GM12875 (cell line): Measurements from ENCODE around the gene MIF.
"Not testable (repeated sequence)": the region's sequence is repeated elsewhere in the genome, so short reads cannot be mapped to it uniquely, and the experiment has no call there.

Experiments used
- H3K4me3 ChIP-seq: one replicate; pipeline ENCODE4 v1.5.1; 2011; ENCODE audit warnings: low read depth, low read length, control low read depth
- CTCF ChIP-seq: IDR thresholded peaks from 2 replicates; pipeline ENCODE4 v1.5.1; 2011; ENCODE audit warnings: low read depth, mild to moderate bottlenecking, control low read depth, inconsistent platforms, low read length, moderate library complexity, borderline replicate concordance; ENCODE audit not compliant: insufficient read depth

The MIF gene

GRCh38 chr22:23913661-23914353, 19.6 kb downstream of the MIF start:
- TF ChIP-seq CTCF: no peak

GRCh38 chr22:23915290-23915689, 21.1 kb downstream of the MIF start:
- no peak for TF ChIP-seq CTCF
- no peak overlapping the region for H3K4me3 ChIP-seq

More at GRCh38 chr22:23913661-23914353, 19.6 kb downstream of the MIF start:
- H3K4me3 ChIP-seq: peak overlapping the region; percentile 86

GRCh38 chr22:23920267-23920611, 26.1 kb downstream of the MIF start:
- not testable (repeated sequence) for H3K4me3 ChIP-seq

- H3K4me3 ChIP-seq: not testable (repeated sequence)
Measured at GRCh38 chr22:23921586-23922201, 27.5 kb downstream of the MIF start.

- no peak overlapping the region for H3K4me3 ChIP-seq
- no peak for TF ChIP-seq CTCF
Measured at GRCh38 chr22:23922921-23923320, 28.7 kb downstream of the MIF start.

GRCh38 chr22:23925020-23925606, 30.9 kb downstream of the MIF start:
- H3K4me3 ChIP-seq: no peak overlapping the region
- no peak for TF ChIP-seq CTCF

GRCh38 chr22:23926561-23926960, 32.4 kb downstream of the MIF start:
- no peak overlapping the region for H3K4me3 ChIP-seq
- no peak for TF ChIP-seq CTCF

GRCh38 chr22:23938328-23939016, 44.3 kb downstream of the MIF start:
- no peak for TF ChIP-seq CTCF
- no peak overlapping the region for H3K4me3 ChIP-seq
